ENCODE measurements around the gene MRPL51.

DNA sequence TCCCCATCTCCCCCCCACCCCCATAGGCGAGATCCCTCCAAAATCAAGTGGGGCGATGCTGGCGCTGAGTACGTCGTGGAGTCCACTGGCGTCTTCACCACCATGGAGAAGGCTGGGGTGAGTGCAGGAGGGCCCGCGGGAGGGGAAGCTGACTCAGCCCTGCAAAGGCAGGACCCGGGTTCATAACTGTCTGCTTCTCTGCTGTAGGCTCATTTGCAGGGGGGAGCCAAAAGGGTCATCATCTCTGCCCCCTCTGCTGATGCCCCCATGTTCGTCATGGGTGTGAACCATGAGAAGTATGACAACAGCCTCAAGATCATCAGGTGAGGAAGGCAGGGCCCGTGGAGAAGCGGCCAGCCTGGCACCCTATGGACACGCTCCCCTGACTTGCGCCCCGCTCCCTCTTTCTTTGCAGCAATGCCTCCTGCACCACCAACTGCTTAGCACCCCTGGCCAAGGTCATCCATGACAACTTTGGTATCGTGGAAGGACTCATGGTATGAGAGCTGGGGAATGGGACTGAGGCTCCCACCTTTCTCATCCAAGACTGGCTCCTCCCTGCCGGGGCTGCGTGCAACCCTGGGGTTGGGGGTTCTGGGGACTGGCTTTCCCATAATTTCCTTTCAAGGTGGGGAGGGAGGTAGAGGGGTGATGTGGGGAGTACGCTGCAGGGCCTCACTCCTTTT lies 44.0 kb upstream of the MRPL51 start:
- TF ChIP-seq, protein P1, sequence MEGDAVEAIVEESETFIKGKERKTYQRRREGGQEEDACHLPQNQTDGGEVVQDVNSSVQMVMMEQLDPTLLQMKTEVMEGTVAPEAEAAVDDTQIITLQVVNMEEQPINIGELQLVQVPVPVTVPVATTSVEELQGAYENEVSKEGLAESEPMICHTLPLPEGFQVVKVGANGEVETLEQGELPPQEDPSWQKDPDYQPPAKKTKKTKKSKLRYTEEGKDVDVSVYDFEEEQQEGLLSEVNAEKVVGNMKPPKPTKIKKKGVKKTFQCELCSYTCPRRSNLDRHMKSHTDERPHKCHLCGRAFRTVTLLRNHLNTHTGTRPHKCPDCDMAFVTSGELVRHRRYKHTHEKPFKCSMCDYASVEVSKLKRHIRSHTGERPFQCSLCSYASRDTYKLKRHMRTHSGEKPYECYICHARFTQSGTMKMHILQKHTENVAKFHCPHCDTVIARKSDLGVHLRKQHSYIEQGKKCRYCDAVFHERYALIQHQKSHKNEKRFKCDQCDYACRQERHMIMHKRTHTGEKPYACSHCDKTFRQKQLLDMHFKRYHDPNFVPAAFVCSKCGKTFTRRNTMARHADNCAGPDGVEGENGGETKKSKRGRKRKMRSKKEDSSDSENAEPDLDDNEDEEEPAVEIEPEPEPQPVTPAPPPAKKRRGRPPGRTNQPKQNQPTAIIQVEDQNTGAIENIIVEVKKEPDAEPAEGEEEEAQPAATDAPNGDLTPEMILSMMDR (IDR thresholded peaks at IDR 0.05; ENCODE audit: low read depth, low read length): no peak
- TF ChIP-seq EZH2phosphoT487 (IDR thresholded peaks at IDR 0.05; ENCODE audit: low read depth): no peak
